Measurements from ENCODE around the gene MCF2L.

MCF2L gene

GRCh38 chr13:112983042-112983305, 14.0 kb downstream of the MCF2L start:
- no peak for DNase-seq

GRCh38 chr13:112983428-112984196, 14.6 kb downstream of the MCF2L start:
- no peak for DNase-seq

- DNase-seq = no peak
Measured at GRCh38 chr13:112984501-112984900, 15.5 kb downstream of the MCF2L start.

GRCh38 chr13:112984954-112985802, 16.2 kb downstream of the MCF2L start:
- no peak for DNase-seq

- DNase-seq = no peak
Measured at GRCh38 chr13:112985803-112986408, 16.9 kb downstream of the MCF2L start.

GRCh38 chr13:112986470-112986869, 17.5 kb downstream of the MCF2L start:
- DNase-seq = no peak

- DNase-seq = no peak
Measured at GRCh38 chr13:112986946-112987681, 18.1 kb downstream of the MCF2L start.

- DNase-seq = no peak
Measured at GRCh38 chr13:112987682-112988024, 18.6 kb downstream of the MCF2L start.

- no peak for DNase-seq
Measured at GRCh38 chr13:112990783-112991182, 21.8 kb downstream of the MCF2L start.

- no peak for DNase-seq
Measured at GRCh38 chr13:112991609-112992008, 22.6 kb downstream of the MCF2L start.

GRCh38 chr13:112992931-112993680, 24.1 kb downstream of the MCF2L start:
- no peak for DNase-seq

GRCh38 chr13:112994084-112994780, 25.2 kb downstream of the MCF2L start:
- DNase-seq = no peak

GRCh38 chr13:112994781-112995355, 25.9 kb downstream of the MCF2L start:
- DNase-seq = no peak

- no peak for DNase-seq
Measured at GRCh38 chr13:112995395-112996191, 26.6 kb downstream of the MCF2L start.

GRCh38 chr13:112996671-112997091, 27.7 kb downstream of the MCF2L start:
- no peak for DNase-seq

- no peak for DNase-seq
Measured at GRCh38 chr13:112997188-112998130, 28.4 kb downstream of the MCF2L start.

GRCh38 chr13:112998521-112999280, 29.7 kb downstream of the MCF2L start:
- DNase-seq = no peak

GRCh38 chr13:112999414-113000177, 30.6 kb downstream of the MCF2L start:
- DNase-seq = no peak
